Tibial nerve (tissue), 4 donors: ENCODE measurements around the gene PDGFRA.

ENCODE experiments used
- CTCF ChIP-seq, 5 experiments: fragments of 200-600 bp in 3 of 5; fragments of 450-650 bp in 2 of 5; sonication (generic) in 3 of 5; IDR thresholded peaks; one replicate each; pipeline ENCODE4 v1.5.1; 2016 to 2019; ENCODE audit warnings: antibody characterized with exemption in 5 of 5, mild to moderate bottlenecking in 3 of 5, moderate library complexity in 2 of 5
- EP300 ChIP-seq, 2 donors: sonication (generic); formaldehyde crosslinking; IDR thresholded peaks; one replicate each; pipeline ENCODE4 v1.6.1; 2017; ENCODE audit warnings: antibody characterized with exemption in 2 of 2, mild to moderate bottlenecking in 1 of 2
- POLR2A ChIP-seq, 2 donors: fragments of 450-650 bp; IDR thresholded peaks; one replicate each; pipeline ENCODE4 v1.6.1; 2017; ENCODE audit warnings: antibody characterized with exemption in 2 of 2, mild to moderate bottlenecking in 2 of 2, moderate library complexity in 2 of 2

GRCh38 chr4:54238389-54238788 is 9.3 kb downstream of the PDGFRA start:
- no peak for TF ChIP-seq POLR2A (IDR thresholded peaks at IDR 0.05)
- TF ChIP-seq CTCF (IDR thresholded peaks at IDR 0.05) = no peak
- no peak for TF ChIP-seq EP300 (IDR thresholded peaks at IDR 0.05)
